Pancreas (tissue), 10 donors: ENCODE data around the gene RCVRN. TPM values are rescaled to one million over a fixed set of nuclear protein-coding genes. Genes with fewer than 3 reads are reported as not detected.

ENCODE experiments used
- ATAC-seq, 4 donors: fragments of 200-7000 bp; cut with Tn5 transposase; one replicate each; pipeline versions ENCODE4 v1.8.0 to v1.9.1; 2020; ENCODE audit warnings: mild to moderate bottlenecking in 4 of 4, moderate library complexity in 4 of 4
- DNase-seq, 6 donors: peaks; one replicate each; pipeline ENCODE4 v3.0.0-alpha.2; 2020
- FAIRE-seq: peaks from 2 replicates; lab custom pipeline; 2012; peaks lifted over from hg19 to GRCh38; lab: Jason Lieb, UNC
- H3K27ac ChIP-seq, 4 donors: fragments of 200-600 bp; sonication (generic); 1 replicate in 3 of 4; 2 replicates in 1 of 4; pipeline versions ENCODE4 v1.5.0 to v1.8.0; 2020
- H3K27me3 ChIP-seq, 4 donors: fragments of 200-600 bp; one replicate each; pipeline ENCODE4 v1.8.0; 2021
- H3K36me3 ChIP-seq, 3 donors: fragments of 200-600 bp; sonication (generic) in 1 of 3; one replicate each; pipeline versions ENCODE4 v1.5.0 to v1.8.0; 2020 to 2021
- H3K4me1 ChIP-seq, 3 donors: fragments of 200-600 bp; one replicate each; pipeline ENCODE4 v1.8.0; 2021
- H3K4me3 ChIP-seq, 4 donors: fragments of 200-600 bp; sonication (generic) in 2 of 4; one replicate each; pipeline versions ENCODE4 v1.5.0 to v1.8.0; 2020 to 2021
- H3K9me3 ChIP-seq, 4 donors: fragments of 200-600 bp; one replicate each; pipeline ENCODE4 v1.8.0; 2021
- CTCF ChIP-seq, 4 donors: fragments of 200-600 bp; sonication (generic) in 3 of 4; IDR thresholded peaks; one replicate each; pipeline versions ENCODE4 v1.5.0 to v1.8.0; 2021; ENCODE audit warnings: antibody characterized with exemption in 4 of 4
- WGBS, 2 donors: extraction: QIAGEN DNeasy Blood & Tissue Kit; methylation state at CpG; one replicate each; pipeline ENCODE4 v1.1.7; 2013; 5-methylcytosine and 5-hydroxymethylcytosine counted together
- intact Hi-C, 3 donors: fragments of 100-400 bp; cut with DNase I; formaldehyde crosslinking; loops; one replicate each; pipeline versions ENCODE4 v1.11.1 to v1.14.2; 2022
- polyA plus RNA-seq, 2 donors: library from polyadenylated mRNA; stranded (reverse); fragments of 200-250 nt; gene quantifications; one replicate each; pipeline ENCODE4 v1.2.3, GENCODE V29; 2013
- total RNA-seq, 6 donors: library from RNA; stranded (reverse); fragmentation: NEBNext Ultra II Directional in 4 of 6; extraction: Animal tissue kit (Norgen Biotek cat#: 25700) in 4 of 6; gene quantifications; one replicate each; pipeline versions ENCODE4 v1.2.1 to v1.2.4, GENCODE V29; 2021 to 2023
- donor health status: healthy with polysubstance abuse.
- donor health status: DM: no; HTN: no; CAD: no; lungs with moderate emphysema.
- donor health status: DM: no; HTN: no; CAD: no.
- donor health status: control.
- donor health status: control.
- donor health status: Bipolar disorder and iron deficiency.
- donor health status: DM: yes; HTN: yes; CAD: no.
- donor health status: DM: no; HTN: no; CAD: no.
- donor health status: DM: no; HTN: no; CAD: no.
- donor health status: DM: yes; HTN: yes; CAD: no.

The RCVRN gene
- total and polyA plus RNA-seq, 8 donors, result 0.26 to 0.30 TPM; not detected in 6

- 23 to 30% methylated on average over 12 of the region's 12 CpGs for WGBS, 2 donors
- intact Hi-C loops, result no loop called here
- no peaks in the 10 kb centered on the region for H3K9me3 ChIP-seq
- no peaks in the 10 kb centered on the region for H3K27me3 ChIP-seq
- no peaks in the 10 kb centered on the region for H3K36me3 ChIP-seq
- no peak for FAIRE-seq
- ATAC-seq, result no peak
- H3K4me1 ChIP-seq, result no peaks in the 10 kb centered on the region
- H3K4me3 ChIP-seq, result no peak overlapping the region
- H3K27ac ChIP-seq, result no peak overlapping the region
- DNase-seq, result no peak
- no peak for TF ChIP-seq CTCF (IDR thresholded peaks at IDR 0.05)
Measured at GRCh38 chr17:9907883-9908648, 3.0 kb upstream of the RCVRN start.

GRCh38 chr17:9907131-9907530 lies 2.1 kb upstream of the RCVRN start:
- no peak overlapping the region for H3K27ac ChIP-seq
- H3K27me3 ChIP-seq, result no peaks in the 10 kb centered on the region
- FAIRE-seq (no peak), DNase-seq (no peak), ATAC-seq (no peak)
- WGBS, 2 donors, result 64 to 66% methylated on average over 7 of the region's 7 CpGs
- H3K36me3 ChIP-seq, result no peaks in the 10 kb centered on the region
- intact Hi-C loops, result no loop called here
- TF ChIP-seq CTCF (IDR thresholded peaks at IDR 0.05), result no peak
- H3K9me3 ChIP-seq, result no peaks in the 10 kb centered on the region
- H3K4me3 ChIP-seq, result no peak overlapping the region
- H3K4me1 ChIP-seq, result no peaks in the 10 kb centered on the region

GRCh38 chr17:9906616-9907015 lies 1.5 kb upstream of the RCVRN start:
- Histone ChIP-seq H3K9me3 (no peaks in the 10 kb centered on the region), H3K4me1 (no peaks in the 10 kb centered on the region), H3K27me3 (no peaks in the 10 kb centered on the region), H3K36me3 (no peaks in the 10 kb centered on the region), H3K27ac (no peak overlapping the region), H3K4me3 (no peak overlapping the region)
- DNase-seq, result no peak
- TF ChIP-seq CTCF (IDR thresholded peaks at IDR 0.05), result no peak
- ATAC-seq, result no peak
- intact Hi-C loops, result no loop called here
- no peak for FAIRE-seq
- 34 to 42% methylated on average over 14 of the region's 14 CpGs for WGBS, 2 donors

GRCh38 chr17:9905902-9906301 lies 831 bp upstream of the RCVRN start:
- no peak for FAIRE-seq
- no peak for DNase-seq
- intact Hi-C loops, result no loop called here
- peak in 1 of 4 donors; percentile 29 for TF ChIP-seq CTCF (IDR thresholded peaks at IDR 0.05)
- no peaks in the 10 kb centered on the region for H3K4me1 ChIP-seq
- H3K4me3 ChIP-seq, result no peak overlapping the region
- no peaks in the 10 kb centered on the region for H3K9me3 ChIP-seq
- ATAC-seq, result peak in 1 of 4 donors; percentile 34
- no peaks in the 10 kb centered on the region for H3K36me3 ChIP-seq
- no peaks in the 10 kb centered on the region for H3K27me3 ChIP-seq
- WGBS, 2 donors, result 5 to 14% methylated on average over 4 of the region's 4 CpGs
- H3K27ac ChIP-seq, result no peak overlapping the region
